Uterus (tissue), 2 donors: ENCODE measurements around the gene CCDC171.

ENCODE experiments used
- CTCF ChIP-seq, 4 experiments: fragments of 200-600 bp in 2 of 4; fragments of 450-650 bp in 2 of 4; sonication (generic) in 2 of 4; IDR thresholded peaks; one replicate each; pipeline ENCODE4 v1.5.1; 2016 to 2019; ENCODE audit warnings: antibody characterized with exemption in 4 of 4, mild to moderate bottlenecking in 2 of 4, moderate library complexity in 1 of 4
- POLR2A ChIP-seq, 2 donors: fragments of 450-650 bp; IDR thresholded peaks; one replicate each; pipeline ENCODE4 v1.6.1; 2016; ENCODE audit warnings: antibody characterized with exemption in 2 of 2, mild to moderate bottlenecking in 1 of 2, moderate library complexity in 1 of 2

GRCh38 chr9:15741015-15741414 is 188.2 kb downstream of the CCDC171 start:
- TF ChIP-seq CTCF (IDR thresholded peaks at IDR 0.05) (no peak), POLR2A (IDR thresholded peaks at IDR 0.05) (no peak)
